MV-4-11 (cell line): ENCODE results near the gene TIMM50.
"Not testable (repeated sequence)": the region's sequence is repeated elsewhere in the genome, so short reads cannot be mapped to it uniquely, and the experiment has no call there.

Source experiments
- DNase-seq: peaks from one replicate; lab custom pipeline; 2025; lab: John Stamatoyannopoulos, UW

Gene TIMM50

DNA sequence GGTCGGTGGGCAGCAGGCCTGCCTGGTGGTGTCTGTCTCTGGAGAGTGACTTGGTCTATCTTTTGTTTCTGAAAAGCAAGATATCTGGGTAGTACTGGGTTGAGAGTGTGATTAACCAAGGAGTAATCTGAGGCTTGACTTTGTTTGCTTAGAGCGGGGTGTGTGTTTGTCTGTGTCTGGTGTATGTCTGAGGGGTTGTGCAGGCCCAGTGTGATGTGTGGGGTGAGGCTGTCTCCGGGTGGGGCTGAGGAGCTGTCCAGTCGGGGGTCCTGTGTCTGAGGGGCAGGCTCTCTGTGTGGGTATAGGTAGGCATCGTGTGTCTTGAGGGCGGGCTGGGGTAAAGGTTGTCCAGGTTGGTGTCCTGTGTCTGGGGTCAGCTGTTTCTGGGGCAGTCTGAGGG is 11.1 kb upstream of the TIMM50 start:
- no peak for DNase-seq

DNA sequence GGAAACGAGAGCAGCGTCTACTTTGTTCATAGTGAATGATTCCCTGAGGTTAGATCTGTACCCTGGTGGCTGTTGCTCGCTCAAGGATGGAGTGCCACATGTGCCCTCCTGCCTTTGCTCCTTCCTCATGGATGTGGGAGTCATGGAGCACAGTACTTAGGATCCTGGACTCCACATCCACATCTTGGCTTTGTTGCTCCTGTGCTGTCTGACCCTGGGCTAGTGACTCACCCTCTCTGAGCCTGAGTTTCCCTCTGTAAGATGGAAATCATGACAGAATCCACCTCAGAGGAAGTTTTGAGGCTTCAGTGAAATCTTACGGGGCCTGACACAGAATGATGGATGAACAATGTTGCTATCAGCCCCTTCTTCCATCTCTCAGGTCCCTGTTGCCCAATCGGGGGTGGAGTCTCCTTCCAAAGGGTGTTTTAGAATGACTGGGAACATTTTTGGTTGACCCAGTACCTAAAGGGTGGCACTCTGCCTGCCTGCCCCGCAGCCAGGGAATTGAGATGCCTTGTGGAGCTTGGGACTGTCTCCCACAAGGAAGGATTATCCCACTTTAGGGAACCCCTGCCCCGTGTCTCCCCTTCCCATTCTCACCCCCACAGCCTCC is 9.8 kb upstream of the TIMM50 start:
- no peak for DNase-seq

- no peak for DNase-seq
Observed at GRCh38 chr19:39471756-39472536, 8.7 kb upstream of the TIMM50 start.

DNA sequence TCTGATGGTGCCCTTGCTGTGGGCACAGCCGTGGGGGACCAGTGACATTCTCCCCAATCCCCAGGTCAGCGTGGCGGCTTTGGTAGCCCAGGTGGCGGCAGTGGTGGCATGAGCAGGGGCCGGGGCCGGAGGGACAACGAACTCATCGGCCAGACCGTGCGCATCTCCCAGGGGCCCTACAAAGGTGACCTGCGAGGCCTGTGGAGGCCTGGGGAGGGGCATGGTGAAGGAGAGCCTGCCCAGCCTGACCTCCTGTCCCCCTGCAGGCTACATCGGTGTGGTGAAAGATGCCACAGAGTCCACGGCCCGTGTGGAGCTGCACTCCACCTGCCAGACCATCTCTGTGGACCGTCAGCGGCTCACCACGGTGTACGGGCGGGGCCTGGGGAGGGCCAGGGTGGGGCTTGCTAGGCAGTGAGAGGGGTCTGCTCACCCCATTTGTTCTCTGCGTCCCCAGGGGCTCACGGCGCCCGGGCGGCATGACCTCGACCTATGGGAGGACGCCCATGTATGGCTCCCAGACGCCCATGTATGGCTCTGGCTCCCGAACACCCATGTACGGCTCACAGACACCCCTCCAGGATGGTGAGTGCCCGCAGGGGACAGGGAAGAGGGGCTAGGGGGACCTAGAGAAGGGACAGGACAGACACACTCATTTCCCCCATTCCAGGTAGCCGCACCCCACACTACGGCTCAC is 7.7 kb upstream of the TIMM50 start:
- no peak for DNase-seq

- DNase-seq = no peak
Observed at GRCh38 chr19:39473443-39473960, 7.1 kb upstream of the TIMM50 start.

- DNase-seq = no peak
Observed at GRCh38 chr19:39474139-39474620, 6.5 kb upstream of the TIMM50 start.

GRCh38 chr19:39475748-39476147 is 4.9 kb upstream of the TIMM50 start:
- DNase-seq = no peak

GRCh38 chr19:39479319-39479801 is 1.3 kb upstream of the TIMM50 start:
- not testable (repeated sequence) for DNase-seq

GRCh38 chr19:39479916-39480315 is 722 bp upstream of the TIMM50 start:
- DNase-seq = peak; percentile 62

GRCh38 chr19:39481229-39481545 is 549 bp downstream of the TIMM50 start:
- no peak for DNase-seq

DNA sequence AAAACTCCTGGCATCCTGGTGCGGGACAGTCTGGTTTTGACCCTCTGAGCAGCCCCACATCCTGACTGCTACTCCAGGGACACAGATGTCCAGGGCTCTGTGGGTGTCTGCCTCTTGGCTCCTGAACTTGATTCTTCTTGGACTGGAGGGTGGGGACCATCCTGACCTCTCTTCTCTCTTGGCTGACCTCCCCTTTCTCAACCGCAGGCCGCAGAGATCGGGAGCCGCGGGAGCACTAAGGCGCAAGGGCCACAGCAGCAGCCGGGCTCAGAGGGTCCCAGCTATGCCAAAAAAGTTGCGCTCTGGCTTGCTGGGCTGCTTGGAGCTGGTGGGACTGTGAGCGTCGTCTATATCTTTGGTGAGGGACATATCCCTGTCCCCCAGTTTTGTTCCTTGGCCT is 1.0 kb downstream of the TIMM50 start:
- no peak for DNase-seq

- no peak for DNase-seq
Observed at GRCh38 chr19:39483141-39483540, 2.5 kb downstream of the TIMM50 start.

- DNase-seq = no peak
Observed at GRCh38 chr19:39489756-39490155, 9.1 kb downstream of the TIMM50 start.

- DNase-seq = no peak
Observed at GRCh38 chr19:39492225-39492624, 11.6 kb downstream of the TIMM50 start.

GRCh38 chr19:39492788-39493187 is 12.2 kb downstream of the TIMM50 start:
- no peak for DNase-seq

DNA sequence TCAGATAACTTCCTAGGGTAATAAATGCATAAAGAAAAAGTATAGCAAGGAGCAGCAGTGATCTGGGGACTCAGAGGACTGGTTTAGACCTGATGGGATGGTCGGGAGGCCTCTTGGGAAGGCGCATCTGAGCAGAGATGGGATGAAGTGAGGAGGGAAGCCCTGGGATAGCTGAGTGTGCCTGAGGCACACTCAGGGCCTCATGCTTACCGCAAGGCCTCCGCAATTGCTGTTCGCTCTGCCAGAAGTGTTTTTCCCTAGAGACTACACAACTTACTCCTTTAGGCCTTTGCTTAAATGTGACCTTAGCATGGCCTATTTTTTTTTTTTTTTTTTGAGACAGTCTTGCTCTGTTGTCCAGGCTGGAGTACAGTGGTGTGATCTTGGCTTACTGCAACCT is 14.0 kb downstream of the TIMM50 start:
- DNase-seq = no peak

DNA sequence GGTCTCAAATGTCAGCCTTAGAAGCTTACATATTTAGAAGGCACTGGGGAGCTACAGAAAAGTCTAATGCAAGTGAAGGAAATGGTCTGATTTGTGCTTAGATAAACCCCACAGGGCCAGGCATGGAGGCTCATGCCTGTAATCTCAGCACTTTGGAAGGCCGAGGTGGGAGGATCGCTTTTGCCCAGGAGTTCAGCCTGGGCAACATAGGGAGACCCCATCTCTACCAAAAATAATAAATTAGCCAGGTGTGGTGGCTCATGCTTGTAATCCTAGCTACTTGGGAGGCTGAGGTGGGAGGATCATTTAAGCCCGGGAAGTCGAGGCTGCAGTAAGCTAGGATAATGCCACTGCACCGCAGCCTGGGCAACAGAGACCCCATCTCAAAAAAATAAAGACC is 15.4 kb downstream of the TIMM50 start:
- no peak for DNase-seq

- DNase-seq = no peak
Observed at GRCh38 chr19:39497701-39497995, 17.0 kb downstream of the TIMM50 start.

- peak; percentile 45 for DNase-seq
Observed at GRCh38 chr19:39497996-39498797, 17.6 kb downstream of the TIMM50 start.

DNA sequence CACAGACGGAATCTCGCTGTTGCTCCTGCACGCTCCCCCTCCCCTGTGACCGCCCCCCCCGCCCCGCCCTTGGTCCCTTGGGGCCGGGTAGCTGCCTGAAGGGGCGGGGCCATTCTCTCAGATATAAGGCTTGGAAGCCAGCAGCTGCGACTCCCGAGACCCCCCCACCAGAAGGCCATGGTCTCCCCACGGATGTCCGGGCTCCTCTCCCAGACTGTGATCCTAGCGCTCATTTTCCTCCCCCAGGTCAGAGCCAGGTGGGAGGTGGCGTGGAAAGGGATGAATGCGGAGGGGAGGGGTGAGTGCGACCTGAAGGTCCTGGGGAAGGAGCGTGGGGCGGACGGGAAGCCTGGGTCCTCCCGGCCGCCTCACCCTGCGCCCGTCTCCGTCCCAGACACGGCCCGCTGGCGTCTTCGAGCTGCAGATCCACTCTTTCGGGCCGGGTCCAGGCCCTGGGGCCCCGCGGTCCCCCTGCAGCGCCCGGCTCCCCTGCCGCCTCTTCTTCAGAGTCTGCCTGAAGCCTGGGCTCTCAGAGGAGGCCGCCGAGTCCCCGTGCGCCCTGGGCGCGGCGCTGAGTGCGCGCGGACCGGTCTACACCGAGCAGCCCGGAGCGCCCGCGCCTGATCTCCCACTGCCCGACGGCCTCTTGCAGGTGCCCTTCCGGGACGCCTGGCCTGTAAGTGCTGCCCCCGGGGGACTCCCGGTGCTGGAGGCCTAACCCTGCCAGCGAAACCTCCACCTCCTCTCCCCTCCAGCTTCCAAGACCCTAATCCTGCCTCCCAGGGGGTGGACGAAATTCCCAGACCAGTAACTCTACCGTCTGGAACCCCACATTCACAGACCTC is 18.4 kb downstream of the TIMM50 start, which contains the start of gene DLL3:
DLL3 (plus strand) TSS at position 150 of the 845 bp plus-strand sequence; CDS start at position 178, 28 bp downstream.
- no peak for DNase-seq

- no peak for DNase-seq
Observed at GRCh38 chr19:39499932-39500331, 19.3 kb downstream of the TIMM50 start.
